Endothelial cell (in vitro differentiated cells): ENCODE data around the gene CTPS2. TPM values are rescaled to one million over a fixed set of nuclear protein-coding genes. Genes with fewer than 3 reads are reported as not detected.

ENCODE experiments used
- DNase-seq: peaks from one replicate; pipeline ENCODE4 v3.0.0; 2021; ENCODE audit warnings: low spot score
- H3K27ac Mint-ChIP-seq: one replicate; pipeline ENCODE4 v1.8.0; 2021; ENCODE audit warnings: mixed read lengths, inconsistent platforms; ENCODE audit not compliant: unreplicated experiment
- H3K27me3 Mint-ChIP-seq: one replicate; pipeline ENCODE4 v1.8.0; 2021; ENCODE audit warnings: mild to moderate bottlenecking, moderate library complexity, mixed read lengths, inconsistent platforms; ENCODE audit not compliant: unreplicated experiment
- H3K36me3 Mint-ChIP-seq: one replicate; pipeline ENCODE4 v1.8.0; 2021; ENCODE audit warnings: mild to moderate bottlenecking, low read depth, mixed read lengths, inconsistent platforms; ENCODE audit not compliant: unreplicated experiment
- H3K4me1 Mint-ChIP-seq: one replicate; pipeline ENCODE4 v1.8.0; 2021; ENCODE audit warnings: mild to moderate bottlenecking, mixed read lengths, inconsistent platforms; ENCODE audit not compliant: unreplicated experiment
- H3K4me3 Mint-ChIP-seq: one replicate; pipeline ENCODE4 v1.8.0; 2021; ENCODE audit warnings: mild to moderate bottlenecking, mixed read lengths, inconsistent platforms; ENCODE audit not compliant: unreplicated experiment
- H3K9me3 Mint-ChIP-seq: one replicate; pipeline ENCODE4 v1.8.0; 2021; ENCODE audit warnings: mixed read lengths, inconsistent platforms; ENCODE audit not compliant: unreplicated experiment
- total RNA-seq: library from RNA; stranded (reverse); fragmentation: NEBNext Ultra II Directional; extraction: Animal tissue kit (Norgen Biotek cat#: 25700); gene quantifications from one replicate; pipeline ENCODE4 v1.2.1, GENCODE V29; 2021; ENCODE audit not compliant: unreplicated experiment
- TF ChIP-seq, protein P1 (sequence below): fragments of 200-600 bp; sonication (generic); IDR thresholded peaks from one replicate; pipeline ENCODE4 v1.5.0; 2021; ENCODE audit warnings: antibody characterized with exemption; ENCODE audit not compliant: unreplicated experiment

CTPS2 gene
- total RNA-seq, 1 donor from 2014 or later = 29.5 TPM

- no peaks in the 10 kb centered on the region for H3K9me3 Mint-ChIP-seq
- peaks cover 12% of the 10 kb centered on the region for H3K36me3 Mint-ChIP-seq
- TF ChIP-seq, protein P1, sequence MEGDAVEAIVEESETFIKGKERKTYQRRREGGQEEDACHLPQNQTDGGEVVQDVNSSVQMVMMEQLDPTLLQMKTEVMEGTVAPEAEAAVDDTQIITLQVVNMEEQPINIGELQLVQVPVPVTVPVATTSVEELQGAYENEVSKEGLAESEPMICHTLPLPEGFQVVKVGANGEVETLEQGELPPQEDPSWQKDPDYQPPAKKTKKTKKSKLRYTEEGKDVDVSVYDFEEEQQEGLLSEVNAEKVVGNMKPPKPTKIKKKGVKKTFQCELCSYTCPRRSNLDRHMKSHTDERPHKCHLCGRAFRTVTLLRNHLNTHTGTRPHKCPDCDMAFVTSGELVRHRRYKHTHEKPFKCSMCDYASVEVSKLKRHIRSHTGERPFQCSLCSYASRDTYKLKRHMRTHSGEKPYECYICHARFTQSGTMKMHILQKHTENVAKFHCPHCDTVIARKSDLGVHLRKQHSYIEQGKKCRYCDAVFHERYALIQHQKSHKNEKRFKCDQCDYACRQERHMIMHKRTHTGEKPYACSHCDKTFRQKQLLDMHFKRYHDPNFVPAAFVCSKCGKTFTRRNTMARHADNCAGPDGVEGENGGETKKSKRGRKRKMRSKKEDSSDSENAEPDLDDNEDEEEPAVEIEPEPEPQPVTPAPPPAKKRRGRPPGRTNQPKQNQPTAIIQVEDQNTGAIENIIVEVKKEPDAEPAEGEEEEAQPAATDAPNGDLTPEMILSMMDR = no peak
- DNase-seq = no peak
- no peak overlapping the region for H3K27ac Mint-ChIP-seq
- peaks cover 3% of the 10 kb centered on the region for H3K27me3 Mint-ChIP-seq
- no peak overlapping the region for H3K4me3 Mint-ChIP-seq
- peaks cover 2% of the 10 kb centered on the region for H3K4me1 Mint-ChIP-seq
Observed at GRCh38 chrX:16639966-16640365, 72.5 kb downstream of the CTPS2 start.

DNA sequence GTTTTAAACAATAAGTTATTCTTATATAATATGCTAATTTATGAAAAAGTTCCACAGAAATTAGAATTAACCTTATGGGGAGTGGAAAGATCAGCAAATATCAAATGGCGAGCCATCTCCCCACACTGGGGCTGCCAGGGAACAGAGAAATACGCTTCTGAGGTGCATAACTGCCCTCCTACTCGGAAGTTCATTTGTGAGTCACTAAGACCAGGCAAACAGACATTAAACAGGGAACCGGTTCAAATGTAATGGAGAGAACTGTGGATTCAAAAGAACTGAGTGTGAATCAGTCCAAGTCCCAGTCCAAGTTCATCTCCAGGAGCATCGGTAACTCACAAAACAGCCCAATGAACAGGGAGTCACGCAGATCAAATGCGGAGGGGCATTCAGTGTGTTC, 73.9 kb downstream of the CTPS2 start:
- Mint-ChIP-seq H3K36me3 (peaks cover 12% of the 10 kb centered on the region), H3K27me3 (peaks cover 3% of the 10 kb centered on the region), H3K9me3 (no peaks in the 10 kb centered on the region), H3K27ac (no peak overlapping the region), H3K4me3 (no peak overlapping the region), H3K4me1 (no peaks in the 10 kb centered on the region)
- TF ChIP-seq, protein P1 = no peak
- DNase-seq = no peak

- Mint-ChIP-seq H3K27ac (no peak overlapping the region), H3K4me3 (no peak overlapping the region), H3K9me3 (no peaks in the 10 kb centered on the region), H3K36me3 (peaks cover 15% of the 10 kb centered on the region), H3K27me3 (peaks cover 3% of the 10 kb centered on the region), H3K4me1 (no peaks in the 10 kb centered on the region)
- no peak for DNase-seq
- TF ChIP-seq, protein P1 = no peak
Observed at GRCh38 chrX:16635596-16635995, 76.9 kb downstream of the CTPS2 start.

GRCh38 chrX:16635040-16635439, 77.4 kb downstream of the CTPS2 start:
- H3K4me3 Mint-ChIP-seq = no peak overlapping the region
- H3K4me1 Mint-ChIP-seq = no peaks in the 10 kb centered on the region
- H3K27me3 Mint-ChIP-seq = peaks cover 3% of the 10 kb centered on the region
- H3K9me3 Mint-ChIP-seq = no peaks in the 10 kb centered on the region
- peaks cover 13% of the 10 kb centered on the region for H3K36me3 Mint-ChIP-seq
- no peak overlapping the region for H3K27ac Mint-ChIP-seq
- TF ChIP-seq, protein P1 = no peak
- DNase-seq = no peak

DNA sequence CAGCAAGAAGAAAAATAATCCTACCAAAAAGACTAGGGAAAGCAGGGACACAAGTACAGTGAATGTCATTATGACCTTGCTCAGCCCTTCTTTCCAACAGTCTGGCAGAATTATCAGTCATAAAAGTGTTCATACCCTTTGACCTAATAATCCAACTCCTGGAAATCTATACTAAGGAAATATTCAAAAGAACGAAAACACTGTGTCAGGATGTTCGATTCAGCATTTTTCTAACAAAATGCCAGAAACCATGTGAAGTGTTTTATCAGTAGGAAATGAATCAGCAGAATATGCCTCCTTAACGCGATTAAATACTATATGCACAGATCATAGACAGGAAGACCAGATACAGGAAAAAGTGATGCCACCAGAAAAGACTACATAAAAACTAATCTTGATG, 78.7 kb downstream of the CTPS2 start:
- H3K4me1 Mint-ChIP-seq = no peaks in the 10 kb centered on the region
- H3K9me3 Mint-ChIP-seq = no peaks in the 10 kb centered on the region
- no peak for DNase-seq
- peaks cover 10% of the 10 kb centered on the region for H3K36me3 Mint-ChIP-seq
- no peak overlapping the region for H3K4me3 Mint-ChIP-seq
- TF ChIP-seq, protein P1 = no peak
- H3K27ac Mint-ChIP-seq = no peak overlapping the region
- peaks cover 3% of the 10 kb centered on the region for H3K27me3 Mint-ChIP-seq
